PC-9 (cell line): ENCODE measurements around the gene MYO5A. TPM values are rescaled to one million over a fixed set of nuclear protein-coding genes. Genes with fewer than 3 reads are reported as not detected.

ENCODE experiments used
- BruUV-seq: library from RNA; stranded (reverse); fragments of 400-500 nt; replicated peaks from 2 replicates; lab custom pipeline; 2021; lab: Mats Ljungman, UMichigan
- CTCF ChIA-PET: fragments of 300-600 bp; sonication (Branson Sonifier 250); formaldehyde crosslinking; loops from one replicate; lab custom pipeline; 2022; ENCODE audit warnings: antibody characterized with exemption; lab: Charles Lee
- POLR2A ChIA-PET: fragments of 300-600 bp; sonication (Branson Sonifier 250); formaldehyde crosslinking; loops from one replicate; lab custom pipeline; 2022; ENCODE audit warnings: antibody characterized with exemption; ENCODE audit not compliant: unreplicated experiment; lab: Charles Lee
- DNase-seq, 2 experiments: peaks; one replicate each; pipeline versions ENCODE4 v3.0.0 to v3.0.0-alpha.2; 2015 to 2022; ENCODE audit warnings: mixed read lengths in 1 of 2
- H2AFZ ChIP-seq: fragments of 200-600 bp; sonication (generic); 2 replicates; pipeline ENCODE4 v1.8.1; 2017; ENCODE audit warnings: antibody characterized with exemption
- H3F3A ChIP-seq: fragments of 200-600 bp; sonication (generic); 2 replicates; pipeline ENCODE4 v1.8.1; 2017; ENCODE audit warnings: antibody characterized with exemption, mild to moderate bottlenecking, low read depth; ENCODE audit not compliant: insufficient read depth
- H3K27ac ChIP-seq: fragments of 200-600 bp; sonication (generic); 2 replicates; pipeline ENCODE4 v1.6.1; 2016; ENCODE audit warnings: mixed run types
- H3K27me3 ChIP-seq: fragments of 200-600 bp; sonication (generic); 2 replicates; pipeline ENCODE4 v1.6.1; 2016; ENCODE audit warnings: low read depth, mixed run types; ENCODE audit not compliant: insufficient read depth
- H3K36me3 ChIP-seq: fragments of 200-600 bp; sonication (generic); 2 replicates; pipeline ENCODE4 v1.6.1; 2016; ENCODE audit warnings: low read depth, mixed run types
- H3K4me1 ChIP-seq: fragments of 200-600 bp; sonication (generic); replicated peaks from 2 replicates; pipeline ENCODE4 v1.6.1; 2016; ENCODE audit warnings: mixed run types; ENCODE audit not compliant: insufficient read depth
- H3K4me2 ChIP-seq: fragments of 200-600 bp; sonication (generic); 2 replicates; pipeline ENCODE4 v1.6.1; 2017; ENCODE audit warnings: mixed run types
- H3K4me3 ChIP-seq: fragments of 200-600 bp; sonication (generic); 2 replicates; pipeline ENCODE4 v1.6.1; 2016; ENCODE audit warnings: mixed run types
- H3K79me2 ChIP-seq: fragments of 200-600 bp; sonication (generic); 2 replicates; pipeline ENCODE4 v1.6.1; 2017; ENCODE audit warnings: low read depth, mixed run types
- H3K9me2 ChIP-seq: fragments of 200-600 bp; sonication (generic); 2 replicates; pipeline ENCODE4 v1.8.1; 2017; ENCODE audit warnings: mild to moderate bottlenecking; ENCODE audit not compliant: insufficient read depth
- H3K9me3 ChIP-seq: fragments of 200-600 bp; sonication (generic); 2 replicates; pipeline ENCODE4 v1.8.1; 2016; ENCODE audit warnings: low read depth; ENCODE audit not compliant: insufficient read depth
- H4K20me1 ChIP-seq: fragments of 200-600 bp; sonication (generic); 2 replicates; pipeline ENCODE4 v1.8.1; 2017; ENCODE audit not compliant: insufficient read depth
- EZH2 ChIP-seq: fragments of 200-600 bp; sonication (generic); IDR thresholded peaks from 2 replicates; pipeline ENCODE4 v1.8.0; 2017; ENCODE audit warnings: antibody characterized with exemption, low read depth
- intact Hi-C: fragments of 100-400 bp; cut with micrococcal nuclease; formaldehyde crosslinking; loops from one replicate; pipeline ENCODE4 v1.10.0; 2022; ENCODE audit not compliant: unreplicated experiment
- total RNA-seq: library from RNA; stranded (reverse); gene quantifications from 2 replicates; pipeline ENCODE4 v1.2.3, GENCODE V29; 2021
- TF ChIP-seq, protein P1 (sequence below): fragments of 200-600 bp; sonication (generic); conservative IDR thresholded peaks from 2 replicates; pipeline ENCODE4 v1.6.1; 2017; ENCODE audit warnings: mixed run types, antibody characterized with exemption, mild to moderate bottlenecking, moderate library complexity

MYO5A gene
- total RNA-seq, 1 experiment from 2014 or later, result 10.7 TPM

DNA sequence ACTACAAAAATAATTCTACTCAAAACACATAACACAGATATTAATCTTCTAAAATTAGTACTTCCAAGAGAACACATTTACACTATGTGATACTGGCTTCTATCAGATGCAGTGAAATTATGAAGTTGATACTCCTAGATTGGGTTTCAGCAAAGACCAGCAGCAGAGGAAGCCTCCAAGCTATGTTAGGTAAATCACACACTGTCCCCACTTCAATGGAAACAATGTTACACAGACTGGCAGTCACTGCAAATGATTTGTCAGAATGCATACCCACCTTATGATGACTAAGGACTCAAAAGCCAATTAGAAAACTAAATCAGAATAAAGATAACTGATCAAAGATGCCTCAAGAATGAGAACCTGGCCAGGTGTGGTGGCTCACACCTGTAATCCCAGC lies 143.0 kb downstream of the MYO5A start:
- H2AFZ ChIP-seq, result no peak overlapping the region
- H3K9me3 ChIP-seq, result no peaks in the 10 kb centered on the region
- no peak overlapping the region for H3K4me3 ChIP-seq
- no peaks in the 10 kb centered on the region for H3K36me3 ChIP-seq
- H4K20me1 ChIP-seq, result no peaks in the 10 kb centered on the region
- no peak overlapping the region for H3K27ac ChIP-seq
- no peaks in the 10 kb centered on the region for H3K9me2 ChIP-seq
- no peak for DNase-seq
- POLR2A ChIA-PET, result no interaction called here
- H3K27me3 ChIP-seq, result no peaks in the 10 kb centered on the region
- intact Hi-C loops, result no loop called here
- CTCF ChIA-PET, result no interaction called here
- H3K79me2 ChIP-seq, result no peaks in the 10 kb centered on the region
- H3K4me2 ChIP-seq, result no peak overlapping the region
- TF ChIP-seq, protein P1, sequence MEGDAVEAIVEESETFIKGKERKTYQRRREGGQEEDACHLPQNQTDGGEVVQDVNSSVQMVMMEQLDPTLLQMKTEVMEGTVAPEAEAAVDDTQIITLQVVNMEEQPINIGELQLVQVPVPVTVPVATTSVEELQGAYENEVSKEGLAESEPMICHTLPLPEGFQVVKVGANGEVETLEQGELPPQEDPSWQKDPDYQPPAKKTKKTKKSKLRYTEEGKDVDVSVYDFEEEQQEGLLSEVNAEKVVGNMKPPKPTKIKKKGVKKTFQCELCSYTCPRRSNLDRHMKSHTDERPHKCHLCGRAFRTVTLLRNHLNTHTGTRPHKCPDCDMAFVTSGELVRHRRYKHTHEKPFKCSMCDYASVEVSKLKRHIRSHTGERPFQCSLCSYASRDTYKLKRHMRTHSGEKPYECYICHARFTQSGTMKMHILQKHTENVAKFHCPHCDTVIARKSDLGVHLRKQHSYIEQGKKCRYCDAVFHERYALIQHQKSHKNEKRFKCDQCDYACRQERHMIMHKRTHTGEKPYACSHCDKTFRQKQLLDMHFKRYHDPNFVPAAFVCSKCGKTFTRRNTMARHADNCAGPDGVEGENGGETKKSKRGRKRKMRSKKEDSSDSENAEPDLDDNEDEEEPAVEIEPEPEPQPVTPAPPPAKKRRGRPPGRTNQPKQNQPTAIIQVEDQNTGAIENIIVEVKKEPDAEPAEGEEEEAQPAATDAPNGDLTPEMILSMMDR, result no peak
- TF ChIP-seq EZH2, result no peak
- H3K4me1 ChIP-seq, result no peaks in the 10 kb centered on the region
- BruUV-seq, result no TSS peak
- no peaks in the 10 kb centered on the region for H3F3A ChIP-seq

DNA sequence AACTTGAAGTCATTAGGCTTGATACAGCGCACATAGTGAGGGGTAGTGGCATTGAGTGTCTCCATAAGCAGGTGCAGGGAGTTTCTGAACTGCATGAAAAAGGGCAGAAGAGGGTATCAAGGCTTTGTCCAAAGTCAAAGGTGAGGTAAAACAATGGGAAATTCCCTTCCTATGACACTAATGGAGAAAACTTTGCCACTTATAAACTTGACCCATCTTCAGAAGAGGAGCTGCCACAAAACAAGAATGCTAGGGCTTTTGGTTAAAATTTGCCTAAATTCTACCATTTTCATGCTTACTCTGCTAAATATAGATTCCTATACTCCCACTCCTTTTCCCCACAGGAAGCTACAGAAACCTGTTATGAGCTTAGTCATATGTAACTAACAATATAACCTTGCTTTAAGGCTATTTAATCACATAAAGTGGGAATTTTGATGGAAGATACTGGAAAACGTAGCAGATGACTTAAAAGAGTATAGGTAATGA lies 145.5 kb downstream of the MYO5A start:
- Histone ChIP-seq H4K20me1 (no peaks in the 10 kb centered on the region), H3F3A (no peaks in the 10 kb centered on the region), H3K4me3 (no peak overlapping the region), H3K4me1 (no peaks in the 10 kb centered on the region), H3K27me3 (no peaks in the 10 kb centered on the region), H3K27ac (no peak overlapping the region), H3K9me3 (no peaks in the 10 kb centered on the region), H2AFZ (no peak overlapping the region), H3K4me2 (no peak overlapping the region), H3K9me2 (no peaks in the 10 kb centered on the region), H3K36me3 (no peaks in the 10 kb centered on the region), H3K79me2 (no peaks in the 10 kb centered on the region)
- ChIA-PET POLR2A (no interaction called here), CTCF (no interaction called here)
- TF ChIP-seq EZH2, result no peak
- TF ChIP-seq, protein P1, result no peak
- intact Hi-C loops, result no loop called here
- no peak for DNase-seq
- no TSS peak for BruUV-seq

DNA sequence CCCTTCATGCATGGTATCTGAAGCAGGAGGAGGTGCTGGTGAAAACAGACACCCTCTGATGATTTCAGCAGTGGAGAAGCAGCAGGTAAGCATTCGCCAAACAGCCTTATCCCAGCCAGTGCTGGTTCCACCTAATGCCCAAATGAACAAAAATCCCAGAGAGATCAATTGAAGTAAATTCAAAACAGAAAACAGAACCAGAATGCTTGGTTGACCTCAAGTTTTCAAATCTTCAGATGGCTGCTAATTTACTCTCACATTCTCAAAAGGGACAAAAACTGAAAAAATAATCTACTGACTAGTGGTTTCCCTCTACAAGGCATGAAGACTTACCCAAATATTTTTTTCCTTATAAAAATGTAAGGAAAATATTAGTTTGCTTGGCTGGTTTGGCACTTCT lies 146.0 kb downstream of the MYO5A start:
- Histone ChIP-seq H3K36me3 (no peaks in the 10 kb centered on the region), H3K79me2 (no peaks in the 10 kb centered on the region), H3K9me3 (no peaks in the 10 kb centered on the region), H3K4me2 (no peak overlapping the region), H3K27ac (no peak overlapping the region), H4K20me1 (no peaks in the 10 kb centered on the region), H3K9me2 (no peaks in the 10 kb centered on the region), H3K27me3 (no peaks in the 10 kb centered on the region), H2AFZ (no peak overlapping the region), H3K4me3 (no peak overlapping the region), H3F3A (no peaks in the 10 kb centered on the region), H3K4me1 (no peaks in the 10 kb centered on the region)
- no TSS peak for BruUV-seq
- ChIA-PET CTCF (no interaction called here), POLR2A (no interaction called here)
- intact Hi-C loops, result no loop called here
- TF ChIP-seq, protein P1, result no peak
- TF ChIP-seq EZH2, result no peak
- DNase-seq, result no peak
